Ishikawa (cell line): ENCODE data around the gene FAM32A.

Experiments
- CREB1 ChIP-seq: IDR thresholded peaks from 2 replicates; pipeline ENCODE4 v1.6.1; 2012; ENCODE audit warnings: low read depth
- EGR1 ChIP-seq: IDR thresholded peaks from 2 replicates; pipeline ENCODE4 v1.6.1; 2012
- EP300 ChIP-seq: IDR thresholded peaks from 2 replicates; pipeline ENCODE4 v1.6.1; 2012; ENCODE audit warnings: borderline replicate concordance
- FOXM1 ChIP-seq: IDR thresholded peaks from 2 replicates; pipeline ENCODE4 v1.6.1; 2012; ENCODE audit warnings: low read depth, borderline replicate concordance
- RAD21 ChIP-seq: IDR thresholded peaks from 2 replicates; pipeline ENCODE4 v1.6.1; 2012; ENCODE audit warnings: low read depth
- TAF1 ChIP-seq: IDR thresholded peaks from 2 replicates; pipeline ENCODE4 v1.6.1; 2012; ENCODE audit warnings: low read depth, mild to moderate bottlenecking
- YY1 ChIP-seq: IDR thresholded peaks from 2 replicates; pipeline ENCODE4 v1.6.1; 2012; ENCODE audit warnings: low read depth
- ZBTB7A ChIP-seq: IDR thresholded peaks from 2 replicates; pipeline ENCODE4 v1.6.1; 2012; ENCODE audit warnings: low read depth
- TF ChIP-seq, protein P1 (sequence below): IDR thresholded peaks from 2 replicates; pipeline ENCODE4 v1.6.1; 2012; ENCODE audit warnings: low read depth, mild to moderate bottlenecking
- TF ChIP-seq, protein P2 (sequence below): IDR thresholded peaks from 2 replicates; pipeline ENCODE4 v1.6.1; 2012

DNA sequence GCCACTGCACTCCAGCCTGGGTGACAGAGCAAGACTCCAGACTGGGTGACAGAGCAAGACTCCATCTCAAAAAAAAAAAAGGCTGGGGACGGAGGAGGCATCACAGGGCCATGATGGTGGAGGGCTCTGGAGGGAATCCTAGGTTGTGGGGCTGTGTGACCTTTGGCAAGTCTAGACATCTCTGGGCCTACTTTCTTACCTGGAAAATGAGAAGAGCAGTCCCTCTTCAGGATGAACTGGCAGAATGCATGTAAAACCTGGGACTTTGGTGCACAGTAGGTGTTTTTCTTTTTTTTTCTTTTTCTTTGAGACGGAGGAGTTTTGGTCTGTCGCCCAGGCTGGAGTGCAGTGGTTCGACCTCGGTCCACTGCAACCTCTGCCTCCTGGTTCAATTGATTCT lies 25.6 kb upstream of the FAM32A start:
- TF ChIP-seq EP300 (no peak), YY1 (no peak), CREB1 (no peak), EGR1 (no peak), FOXM1 (no peak), RAD21 (no peak), ZBTB7A (no peak), TAF1 (no peak)
- TF ChIP-seq, protein P1, sequence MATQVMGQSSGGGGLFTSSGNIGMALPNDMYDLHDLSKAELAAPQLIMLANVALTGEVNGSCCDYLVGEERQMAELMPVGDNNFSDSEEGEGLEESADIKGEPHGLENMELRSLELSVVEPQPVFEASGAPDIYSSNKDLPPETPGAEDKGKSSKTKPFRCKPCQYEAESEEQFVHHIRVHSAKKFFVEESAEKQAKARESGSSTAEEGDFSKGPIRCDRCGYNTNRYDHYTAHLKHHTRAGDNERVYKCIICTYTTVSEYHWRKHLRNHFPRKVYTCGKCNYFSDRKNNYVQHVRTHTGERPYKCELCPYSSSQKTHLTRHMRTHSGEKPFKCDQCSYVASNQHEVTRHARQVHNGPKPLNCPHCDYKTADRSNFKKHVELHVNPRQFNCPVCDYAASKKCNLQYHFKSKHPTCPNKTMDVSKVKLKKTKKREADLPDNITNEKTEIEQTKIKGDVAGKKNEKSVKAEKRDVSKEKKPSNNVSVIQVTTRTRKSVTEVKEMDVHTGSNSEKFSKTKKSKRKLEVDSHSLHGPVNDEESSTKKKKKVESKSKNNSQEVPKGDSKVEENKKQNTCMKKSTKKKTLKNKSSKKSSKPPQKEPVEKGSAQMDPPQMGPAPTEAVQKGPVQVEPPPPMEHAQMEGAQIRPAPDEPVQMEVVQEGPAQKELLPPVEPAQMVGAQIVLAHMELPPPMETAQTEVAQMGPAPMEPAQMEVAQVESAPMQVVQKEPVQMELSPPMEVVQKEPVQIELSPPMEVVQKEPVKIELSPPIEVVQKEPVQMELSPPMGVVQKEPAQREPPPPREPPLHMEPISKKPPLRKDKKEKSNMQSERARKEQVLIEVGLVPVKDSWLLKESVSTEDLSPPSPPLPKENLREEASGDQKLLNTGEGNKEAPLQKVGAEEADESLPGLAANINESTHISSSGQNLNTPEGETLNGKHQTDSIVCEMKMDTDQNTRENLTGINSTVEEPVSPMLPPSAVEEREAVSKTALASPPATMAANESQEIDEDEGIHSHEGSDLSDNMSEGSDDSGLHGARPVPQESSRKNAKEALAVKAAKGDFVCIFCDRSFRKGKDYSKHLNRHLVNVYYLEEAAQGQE = no peak
- TF ChIP-seq, protein P2, sequence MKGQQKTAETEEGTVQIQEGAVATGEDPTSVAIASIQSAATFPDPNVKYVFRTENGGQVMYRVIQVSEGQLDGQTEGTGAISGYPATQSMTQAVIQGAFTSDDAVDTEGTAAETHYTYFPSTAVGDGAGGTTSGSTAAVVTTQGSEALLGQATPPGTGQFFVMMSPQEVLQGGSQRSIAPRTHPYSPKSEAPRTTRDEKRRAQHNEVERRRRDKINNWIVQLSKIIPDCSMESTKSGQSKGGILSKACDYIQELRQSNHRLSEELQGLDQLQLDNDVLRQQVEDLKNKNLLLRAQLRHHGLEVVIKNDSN = no peak
